ENCODE measurements around the gene ARNT2.

ARNT2 gene

DNA sequence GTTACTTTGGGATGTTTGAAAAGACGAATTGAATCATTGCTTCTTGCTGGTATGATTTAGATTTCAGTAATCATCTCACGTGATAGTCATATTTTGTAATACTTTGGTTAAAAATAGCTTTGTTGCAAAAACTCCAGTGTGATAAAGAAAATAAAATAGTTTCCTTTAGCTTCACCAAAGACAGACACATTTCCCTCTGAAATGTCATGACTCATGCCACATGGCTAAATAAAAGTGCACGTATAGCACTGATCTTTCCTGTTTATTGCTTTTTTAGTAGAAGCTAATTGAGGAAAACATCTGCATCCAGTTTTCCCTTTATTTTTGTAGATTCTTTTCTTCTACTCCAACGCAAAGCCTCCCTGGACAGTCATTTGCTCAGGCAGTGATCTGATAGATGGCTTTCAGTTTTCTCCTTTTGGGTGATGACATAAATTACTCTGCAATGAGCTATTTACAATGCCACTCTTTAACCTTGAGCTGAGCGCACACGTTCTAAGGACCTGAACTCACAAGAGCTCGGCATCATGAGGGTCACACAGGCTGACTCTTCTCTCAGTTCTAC is 84.9 kb downstream of the ARNT2 start:
- DNase-seq (ENCODE audit: insufficient read length, low spot score): no peak
- TF ChIP-seq CTCF (IDR thresholded peaks at IDR 0.05; ENCODE audit: insufficient read depth, missing control alignments): no peak
- FAIRE-seq: no peak

GRCh38 chr15:80490431-80490990 is 86.3 kb downstream of the ARNT2 start:
- FAIRE-seq (no peak), DNase-seq (ENCODE audit: insufficient read length, low spot score) (no peak)
- TF ChIP-seq CTCF (IDR thresholded peaks at IDR 0.05; ENCODE audit: insufficient read depth, missing control alignments): no peak

DNA sequence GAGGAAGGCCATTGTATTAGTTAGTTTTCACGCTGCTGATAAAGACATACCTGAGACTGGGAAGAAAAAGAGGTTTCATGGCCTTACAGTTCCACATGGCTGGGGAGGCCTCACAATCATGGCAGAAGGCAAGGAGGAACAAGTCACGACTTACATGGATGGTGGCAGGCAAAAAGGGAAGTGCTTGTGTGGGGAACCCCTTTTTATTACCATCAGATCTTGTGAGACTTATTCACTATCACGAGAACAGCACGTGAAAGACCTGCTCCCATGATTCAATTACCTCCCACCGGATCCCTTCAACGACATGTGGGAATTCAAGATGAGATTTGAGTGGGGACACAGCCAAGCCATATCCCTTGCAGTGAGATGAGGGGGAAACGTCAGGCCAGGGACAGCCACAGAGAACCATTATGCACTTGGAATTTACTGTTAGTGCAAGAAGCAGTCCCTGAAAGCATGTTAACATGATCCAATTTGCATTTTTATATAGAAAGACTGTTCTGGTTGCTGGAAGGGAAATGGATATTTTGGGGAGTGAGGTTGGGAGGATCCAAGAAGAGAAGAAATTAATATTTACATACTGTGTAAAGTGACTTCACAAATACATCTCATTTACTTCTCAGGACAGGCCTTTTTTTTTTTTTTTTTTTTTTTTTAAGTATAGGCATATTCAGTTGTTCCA is 87.1 kb downstream of the ARNT2 start:
- no peak for TF ChIP-seq CTCF (IDR thresholded peaks at IDR 0.05; ENCODE audit: insufficient read depth, missing control alignments)
- no peak for DNase-seq (ENCODE audit: insufficient read length, low spot score)
- no peak for FAIRE-seq

- FAIRE-seq: no peak
- TF ChIP-seq CTCF (IDR thresholded peaks at IDR 0.05; ENCODE audit: insufficient read depth, missing control alignments): no peak
- DNase-seq (ENCODE audit: insufficient read length, low spot score): no peak
Observed at GRCh38 chr15:80492409-80492808, 88.2 kb downstream of the ARNT2 start.

GRCh38 chr15:80492874-80493273 is 88.7 kb downstream of the ARNT2 start:
- TF ChIP-seq CTCF (IDR thresholded peaks at IDR 0.05; ENCODE audit: insufficient read depth, missing control alignments): no peak
- FAIRE-seq: no peak
- no peak for DNase-seq (ENCODE audit: insufficient read length, low spot score)

DNA sequence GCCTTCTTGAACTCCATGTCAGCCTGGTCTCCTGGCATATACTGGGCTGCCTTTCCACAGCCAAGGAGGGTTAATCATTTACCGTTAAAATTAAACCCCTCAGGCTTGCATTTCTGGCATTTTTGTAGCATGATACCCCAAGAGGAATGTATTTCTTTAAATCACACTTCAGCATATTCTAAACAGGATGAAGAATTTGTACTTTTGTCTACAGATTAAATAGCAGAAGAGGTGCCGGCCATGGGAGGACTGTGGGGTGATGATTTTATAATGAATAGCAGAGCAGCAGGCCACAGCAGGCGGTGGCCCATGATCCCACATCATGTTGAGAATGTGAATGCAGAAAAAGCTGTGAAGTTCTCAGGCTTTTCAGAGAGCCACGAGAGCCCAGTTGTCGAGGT is 90.2 kb downstream of the ARNT2 start:
- DNase-seq (ENCODE audit: insufficient read length, low spot score) (no peak), FAIRE-seq (no peak)
- no peak for TF ChIP-seq CTCF (IDR thresholded peaks at IDR 0.05; ENCODE audit: insufficient read depth, missing control alignments)

DNA sequence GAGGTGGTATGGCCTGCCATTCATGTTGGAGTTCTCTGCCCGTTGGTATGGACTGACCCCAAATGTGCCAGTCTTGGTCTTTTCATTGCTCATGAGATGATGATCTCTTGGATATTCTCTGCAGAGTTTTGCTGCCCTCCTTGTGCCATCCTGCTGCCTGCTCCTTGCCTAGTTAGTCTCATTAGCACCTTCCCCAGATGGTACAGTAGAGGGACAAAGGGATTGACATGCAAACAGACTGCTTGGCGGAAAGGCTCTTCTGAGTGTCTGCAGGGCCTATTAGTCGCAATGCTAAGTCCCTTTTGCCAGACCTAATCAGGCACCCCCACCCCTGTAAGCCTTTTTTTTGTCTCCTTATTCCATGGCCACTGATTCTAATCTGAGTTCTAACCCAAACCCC is 90.6 kb downstream of the ARNT2 start:
- no peak for FAIRE-seq

More for the DNA sequence above, 90.6 kb downstream of the ARNT2 start:
- no peak for DNase-seq (ENCODE audit: insufficient read length, low spot score)
- TF ChIP-seq CTCF (IDR thresholded peaks at IDR 0.05; ENCODE audit: insufficient read depth, missing control alignments): no peak
